ENCODE measurements around the gene CNOT1. TPM values are rescaled to one million over a fixed set of nuclear protein-coding genes. Genes with fewer than 3 reads are reported as not detected.
"Not testable (repeated sequence)": the region's sequence is repeated elsewhere in the genome, so short reads cannot be mapped to it uniquely, and the experiment has no call there.

CNOT1 gene
- total and polyA plus RNA-seq, 3 experiments from 2014 or later: 111 to 338 (median 326) TPM

DNA sequence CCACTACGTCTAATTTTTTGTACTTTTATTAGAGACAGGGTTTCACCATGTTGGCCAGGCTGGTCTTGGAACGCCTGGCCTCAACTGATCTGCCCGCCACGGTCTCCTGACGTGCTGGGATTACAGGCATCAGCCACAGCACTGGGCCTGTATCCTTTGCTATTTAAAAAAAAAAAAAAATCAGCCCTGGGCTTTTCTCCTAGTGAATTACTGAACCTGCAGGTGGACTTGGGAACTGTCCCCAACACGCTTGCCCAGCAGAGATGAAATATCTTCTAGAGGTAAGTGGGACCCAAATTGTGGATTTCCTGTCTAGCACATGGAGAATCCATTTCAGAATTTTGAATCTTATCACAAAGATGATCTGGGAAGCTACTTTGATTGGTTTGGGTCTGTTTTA is 14.8 kb downstream of the CNOT1 start:
- Mint-ChIP-seq H3K36me3 (peaks cover 3 to 57% (median 9%) of the 10 kb centered on the region in 3 donors), H3K9me3 (no peaks in the 10 kb centered on the region), H3K27ac (peak overlapping the region in 2 of 8 donors; percentile 7 to 48), H3K4me1 (peaks cover 32 to 72% (median 39%) of the 10 kb centered on the region in 3 donors), H3K27me3 (no peaks in the 10 kb centered on the region), H3K4me3 (peak overlapping the region in 1 of 7 donors; percentile 32)
- Histone ChIP-seq H3K36me3 (ENCODE audit: insufficient read depth, low read length) (peaks cover 11% of the 10 kb centered on the region), H3K27ac (ENCODE audit: low read depth, low read length) (no peak overlapping the region), H3K4me3 (ENCODE audit: low read length) (no peak overlapping the region), H3K9me3 (ENCODE audit: low read length) (no peaks in the 10 kb centered on the region), H3K4me1 (ENCODE audit: insufficient read depth, low read length) (no peaks in the 10 kb centered on the region), H3K27me3 (ENCODE audit: insufficient read depth, low read length, poor library complexity, severe bottlenecking) (no peaks in the 10 kb centered on the region)
- POLR2A ChIA-PET: interaction anchor here (0.7 kb wide), 1 partner anchor 12 kb away, joined by 8 read pairs; no protein-coding TSS in a partner anchor
- CTCF ChIA-PET: no interaction called here
- DNase-seq: no peak

GRCh38 chr16:58614212-58614611 is 15.4 kb downstream of the CNOT1 start:
- Histone ChIP-seq H3K27ac (ENCODE audit: low read depth, low read length) (no peak overlapping the region), H3K9me3 (ENCODE audit: low read length) (no peaks in the 10 kb centered on the region), H3K4me3 (ENCODE audit: low read length) (no peak overlapping the region), H3K36me3 (ENCODE audit: insufficient read depth, low read length) (peaks cover 11% of the 10 kb centered on the region), H3K27me3 (ENCODE audit: insufficient read depth, low read length, poor library complexity, severe bottlenecking) (no peaks in the 10 kb centered on the region), H3K4me1 (ENCODE audit: insufficient read depth, low read length) (no peaks in the 10 kb centered on the region)
- Mint-ChIP-seq H3K27ac (peak overlapping the region in 1 of 8 donors; percentile 65), H3K27me3 (no peaks in the 10 kb centered on the region), H3K4me1 (peaks cover 31 to 74% (median 37%) of the 10 kb centered on the region in 3 donors), H3K9me3 (no peaks in the 10 kb centered on the region), H3K4me3 (no peak overlapping the region), H3K36me3 (peaks cover 0 to 54% (median 7%) of the 10 kb centered on the region in 3 donors)
- ChIA-PET CTCF (no interaction called here), POLR2A (no interaction called here)
- DNase-seq: no peak

GRCh38 chr16:58612965-58613364 is 16.7 kb downstream of the CNOT1 start:
- POLR2A ChIA-PET; H3K27ac ChIP-seq (ENCODE audit: low read depth, low read length); CTCF ChIA-PET; H3K4me1 ChIP-seq (ENCODE audit: insufficient read depth, low read length); H3K36me3 ChIP-seq (ENCODE audit: insufficient read depth, low read length); H3K4me3 ChIP-seq (ENCODE audit: low read length); H3K9me3 Mint-ChIP-seq; H3K27me3 Mint-ChIP-seq; DNase-seq; H3K27me3 ChIP-seq (ENCODE audit: insufficient read depth, low read length, poor library complexity, severe bottlenecking); H3K9me3 ChIP-seq (ENCODE audit: low read length): not testable (repeated sequence)
- H3K36me3 Mint-ChIP-seq: peaks cover 5 to 53% (median 12%) of the 10 kb centered on the region in 3 donors
- H3K4me3 Mint-ChIP-seq: peak overlapping the region in 1 of 7 donors; percentile 20
- peaks cover 38 to 76% (median 43%) of the 10 kb centered on the region in 3 donors for H3K4me1 Mint-ChIP-seq
- peak overlapping the region in 2 of 8 donors; percentile 54 to 74 for H3K27ac Mint-ChIP-seq

- H3K36me3 Mint-ChIP-seq: peaks cover 5 to 40% (median 7%) of the 10 kb centered on the region in 3 donors
- no peak overlapping the region for H3K4me3 ChIP-seq (ENCODE audit: low read length)
- H3K4me3 Mint-ChIP-seq: no peak overlapping the region
- peaks cover 38 to 76% (median 46%) of the 10 kb centered on the region in 3 donors for H3K4me1 Mint-ChIP-seq
- H3K27me3 ChIP-seq (ENCODE audit: insufficient read depth, low read length, poor library complexity, severe bottlenecking): no peaks in the 10 kb centered on the region
- H3K4me1 ChIP-seq (ENCODE audit: insufficient read depth, low read length): peaks cover 2% of the 10 kb centered on the region
- peak overlapping the region in 4 of 8 donors; percentile 19 to 84 (median 57) for H3K27ac Mint-ChIP-seq
- ChIA-PET CTCF (interaction anchor here (1.0 to 1.1 kb wide), 2 partner anchors 18 to 50 kb away, joined by 3 read pairs; no protein-coding TSS in a partner anchor), POLR2A (no interaction called here)
- no peaks in the 10 kb centered on the region for H3K9me3 Mint-ChIP-seq
- H3K27ac ChIP-seq (ENCODE audit: low read depth, low read length): no peak overlapping the region
- no peaks in the 10 kb centered on the region for H3K36me3 ChIP-seq (ENCODE audit: insufficient read depth, low read length)
- DNase-seq: no peak
- H3K9me3 ChIP-seq (ENCODE audit: low read length): no peaks in the 10 kb centered on the region
- no peaks in the 10 kb centered on the region for H3K27me3 Mint-ChIP-seq
Observed at GRCh38 chr16:58608601-58609136, 21.0 kb downstream of the CNOT1 start.

GRCh38 chr16:58605562-58605961 is 24.1 kb downstream of the CNOT1 start:
- H3K4me3 ChIP-seq (ENCODE audit: low read length): no peak overlapping the region
- Mint-ChIP-seq H3K4me3 (peak overlapping the region in 1 of 7 donors; percentile 28), H3K9me3 (no peaks in the 10 kb centered on the region), H3K4me1 (peaks cover 39 to 80% (median 47%) of the 10 kb centered on the region in 3 donors), H3K36me3 (peaks cover 5 to 34% (median 5%) of the 10 kb centered on the region in 3 donors), H3K27me3 (no peaks in the 10 kb centered on the region), H3K27ac (peak overlapping the region in 3 of 8 donors; percentile 56 to 75 (median 74))
- no peaks in the 10 kb centered on the region for H3K36me3 ChIP-seq (ENCODE audit: insufficient read depth, low read length)
- H3K4me1 ChIP-seq (ENCODE audit: insufficient read depth, low read length): peaks cover 19% of the 10 kb centered on the region
- ChIA-PET POLR2A (no interaction called here), CTCF (no interaction called here)
- no peaks in the 10 kb centered on the region for H3K9me3 ChIP-seq (ENCODE audit: low read length)
- no peak for DNase-seq
- no peak overlapping the region for H3K27ac ChIP-seq (ENCODE audit: low read depth, low read length)
- H3K27me3 ChIP-seq (ENCODE audit: insufficient read depth, low read length, poor library complexity, severe bottlenecking): no peaks in the 10 kb centered on the region

GRCh38 chr16:58591083-58591482 is 38.5 kb downstream of the CNOT1 start:
- peaks cover 0 to 82% (median 25%) of the 10 kb centered on the region in 3 donors for H3K36me3 Mint-ChIP-seq
- peak overlapping the region in 4 of 8 donors; percentile 55 to 73 (median 71) for H3K27ac Mint-ChIP-seq
- no peak overlapping the region for H3K4me3 ChIP-seq (ENCODE audit: low read length)
- H3K27me3 Mint-ChIP-seq: peaks cover 0 to 2% of the 10 kb centered on the region in 2 donors
- peaks cover 46% of the 10 kb centered on the region for H3K36me3 ChIP-seq (ENCODE audit: insufficient read depth, low read length)
- H3K27ac ChIP-seq (ENCODE audit: low read depth, low read length): no peak overlapping the region
- no peaks in the 10 kb centered on the region for H3K4me1 ChIP-seq (ENCODE audit: insufficient read depth, low read length)
- H3K27me3 ChIP-seq (ENCODE audit: insufficient read depth, low read length, poor library complexity, severe bottlenecking): no peaks in the 10 kb centered on the region
- CTCF ChIA-PET: interaction anchor here (1.5 kb wide), 1 partner anchor 17 kb away, joined by 3 read pairs; no protein-coding TSS in a partner anchor
- H3K4me3 Mint-ChIP-seq: peak overlapping the region in 1 of 7 donors; percentile 2
- POLR2A ChIA-PET: interaction anchor here (0.7 kb wide), 2 partner anchors 18 to 38 kb away, joined by 3 read pairs; no protein-coding TSS in a partner anchor
- DNase-seq: no peak
- H3K9me3 Mint-ChIP-seq: no peaks in the 10 kb centered on the region
- H3K4me1 Mint-ChIP-seq: peaks cover 24 to 35% (median 28%) of the 10 kb centered on the region in 3 donors
- no peaks in the 10 kb centered on the region for H3K9me3 ChIP-seq (ENCODE audit: low read length)

DNA sequence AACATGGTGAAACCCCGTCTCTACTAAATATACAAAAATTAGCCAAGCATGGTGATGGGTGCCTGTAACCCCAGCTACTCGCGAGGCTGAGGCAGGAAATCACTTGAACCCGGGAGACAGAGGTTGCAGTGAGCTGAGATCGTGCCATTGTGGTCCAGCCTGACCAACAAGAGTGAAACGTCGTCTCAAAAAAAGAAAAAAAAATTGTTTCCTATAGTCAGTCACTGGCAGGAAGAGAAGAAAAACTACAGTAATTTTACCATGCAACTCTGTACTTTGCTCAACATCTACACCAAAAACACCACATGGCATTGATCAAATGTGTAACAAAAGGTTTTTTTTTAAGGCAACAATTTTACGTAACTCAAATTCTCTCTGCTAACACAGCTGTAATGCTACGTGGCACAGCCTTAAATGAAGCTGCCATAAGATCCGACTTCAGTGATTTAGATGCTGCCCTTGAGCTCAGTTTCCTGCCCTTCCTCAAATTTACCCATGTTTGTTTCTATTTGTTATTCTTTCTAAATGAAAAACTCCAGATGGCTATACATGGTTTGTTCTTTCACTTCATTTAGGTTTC is 40.2 kb downstream of the CNOT1 start:
- H3K27ac ChIP-seq (ENCODE audit: low read depth, low read length): no peak overlapping the region
- no peaks in the 10 kb centered on the region for H3K9me3 ChIP-seq (ENCODE audit: low read length)
- Mint-ChIP-seq H3K27ac (peak overlapping the region in 7 of 8 donors; percentile 6 to 77 (median 35)), H3K36me3 (peaks cover 0 to 87% (median 28%) of the 10 kb centered on the region in 3 donors), H3K9me3 (no peaks in the 10 kb centered on the region), H3K27me3 (peaks cover 0 to 2% of the 10 kb centered on the region in 2 donors), H3K4me3 (no peak overlapping the region), H3K4me1 (peaks cover 18 to 42% (median 34%) of the 10 kb centered on the region in 3 donors)
- CTCF ChIA-PET: no interaction called here
- no peaks in the 10 kb centered on the region for H3K4me1 ChIP-seq (ENCODE audit: insufficient read depth, low read length)
- DNase-seq: no peak
- no peak overlapping the region for H3K4me3 ChIP-seq (ENCODE audit: low read length)
- POLR2A ChIA-PET: no interaction called here
- H3K36me3 ChIP-seq (ENCODE audit: insufficient read depth, low read length): peaks cover 55% of the 10 kb centered on the region
- H3K27me3 ChIP-seq (ENCODE audit: insufficient read depth, low read length, poor library complexity, severe bottlenecking): no peaks in the 10 kb centered on the region

- no peak overlapping the region for H3K27ac ChIP-seq (ENCODE audit: low read depth, low read length)
- peaks cover 54% of the 10 kb centered on the region for H3K36me3 ChIP-seq (ENCODE audit: insufficient read depth, low read length)
- no peaks in the 10 kb centered on the region for H3K27me3 ChIP-seq (ENCODE audit: insufficient read depth, low read length, poor library complexity, severe bottlenecking)
- no peaks in the 10 kb centered on the region for H3K27me3 Mint-ChIP-seq
- peak overlapping the region in 3 of 8 donors; percentile 0 to 61 (median 33) for H3K27ac Mint-ChIP-seq
- peaks cover 18 to 42% (median 34%) of the 10 kb centered on the region in 3 donors for H3K4me1 Mint-ChIP-seq
- ChIA-PET POLR2A (no interaction called here), CTCF (no interaction called here)
- H3K4me3 Mint-ChIP-seq: no peak overlapping the region
- no peaks in the 10 kb centered on the region for H3K9me3 Mint-ChIP-seq
- H3K9me3 ChIP-seq (ENCODE audit: low read length): no peaks in the 10 kb centered on the region
- peaks cover 0 to 85% (median 28%) of the 10 kb centered on the region in 3 donors for H3K36me3 Mint-ChIP-seq
- no peak overlapping the region for H3K4me3 ChIP-seq (ENCODE audit: low read length)
- H3K4me1 ChIP-seq (ENCODE audit: insufficient read depth, low read length): no peaks in the 10 kb centered on the region
- DNase-seq: no peak
Observed at GRCh38 chr16:58588406-58588805, 41.2 kb downstream of the CNOT1 start.

Data from CD8-positive, alpha-beta memory T cell (primary cell).